Measurements from ENCODE around the gene CD44. TPM values are rescaled to one million over a fixed set of nuclear protein-coding genes. Genes with fewer than 3 reads are reported as not detected.

The CD44 gene
- polyA plus RNA-seq, 1 of the 3 experiments (the other 2 are of a cell fraction): 457 TPM

- ChIA-PET POLR2A (no interaction called here), CTCF (no interaction called here)
- Histone ChIP-seq H3K27me3 (ENCODE audit: insufficient read depth) (no peaks in the 10 kb centered on the region), H2AFZ (ENCODE audit: low read depth) (no peak overlapping the region), H4K20me1 (ENCODE audit: insufficient read depth) (no peaks in the 10 kb centered on the region), H3K9ac (no peak overlapping the region), H3K36me3 (replicated peaks in 1 of 2; ENCODE audit: control insufficient read depth in 1 of 2, insufficient read depth in 2 of 2, low read length in 1 of 2) (peaks cover 32 to 91% of the 10 kb centered on the region in 2 experiments), H3K9me3 (no peaks in the 10 kb centered on the region), H3K79me2 (ENCODE audit: insufficient read depth) (peaks cover 100% of the 10 kb centered on the region), H3K4me2 (no peak overlapping the region), H3K4me3 (ENCODE audit: low read depth in 2 of 2, low read length in 1 of 2) (no peak overlapping the region), H3K9me2 (no peaks in the 10 kb centered on the region), H3K27ac (ENCODE audit: low read depth in 2 of 2, low read length in 1 of 2) (no peak overlapping the region; a peak in 1 of 4 replicates), H3F3A (replicated peaks; ENCODE audit: insufficient read depth) (peaks cover 27% of the 10 kb centered on the region), H3K4me1 (ENCODE audit: control insufficient read depth in 1 of 2, insufficient read depth in 2 of 2, low read depth in 1 of 2, low read length in 1 of 2) (peaks cover 0 to 5% of the 10 kb centered on the region in 2 experiments; a peak in 2 of 4 replicates)
- TF ChIP-seq RAD21 (IDR thresholded peaks at IDR 0.05; ENCODE audit: low read length): no peak
- TF ChIP-seq GABPA (IDR thresholded peaks at IDR 0.05; ENCODE audit: low read depth): no peak
- no peak for TF ChIP-seq TCF12 (IDR thresholded peaks at IDR 0.05)
- no peak for TF ChIP-seq SIN3A (IDR thresholded peaks at IDR 0.05; ENCODE audit: borderline replicate concordance, low read depth, low read length)
- TF ChIP-seq MEF2A (IDR thresholded peaks at IDR 0.05; ENCODE audit: borderline replicate concordance, low read depth): no peak
- TF ChIP-seq CTCF (IDR thresholded peaks at IDR 0.05): no peak
- TF ChIP-seq, protein P1, sequence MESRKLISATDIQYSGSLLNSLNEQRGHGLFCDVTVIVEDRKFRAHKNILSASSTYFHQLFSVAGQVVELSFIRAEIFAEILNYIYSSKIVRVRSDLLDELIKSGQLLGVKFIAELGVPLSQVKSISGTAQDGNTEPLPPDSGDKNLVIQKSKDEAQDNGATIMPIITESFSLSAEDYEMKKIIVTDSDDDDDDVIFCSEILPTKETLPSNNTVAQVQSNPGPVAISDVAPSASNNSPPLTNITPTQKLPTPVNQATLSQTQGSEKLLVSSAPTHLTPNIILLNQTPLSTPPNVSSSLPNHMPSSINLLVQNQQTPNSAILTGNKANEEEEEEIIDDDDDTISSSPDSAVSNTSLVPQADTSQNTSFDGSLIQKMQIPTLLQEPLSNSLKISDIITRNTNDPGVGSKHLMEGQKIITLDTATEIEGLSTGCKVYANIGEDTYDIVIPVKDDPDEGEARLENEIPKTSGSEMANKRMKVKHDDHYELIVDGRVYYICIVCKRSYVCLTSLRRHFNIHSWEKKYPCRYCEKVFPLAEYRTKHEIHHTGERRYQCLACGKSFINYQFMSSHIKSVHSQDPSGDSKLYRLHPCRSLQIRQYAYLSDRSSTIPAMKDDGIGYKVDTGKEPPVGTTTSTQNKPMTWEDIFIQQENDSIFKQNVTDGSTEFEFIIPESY (IDR thresholded peaks at IDR 0.05; ENCODE audit: borderline replicate concordance, low read depth): no peak
- no peak for TF ChIP-seq JUND (IDR thresholded peaks at IDR 0.05)
- TF ChIP-seq, protein P2, sequence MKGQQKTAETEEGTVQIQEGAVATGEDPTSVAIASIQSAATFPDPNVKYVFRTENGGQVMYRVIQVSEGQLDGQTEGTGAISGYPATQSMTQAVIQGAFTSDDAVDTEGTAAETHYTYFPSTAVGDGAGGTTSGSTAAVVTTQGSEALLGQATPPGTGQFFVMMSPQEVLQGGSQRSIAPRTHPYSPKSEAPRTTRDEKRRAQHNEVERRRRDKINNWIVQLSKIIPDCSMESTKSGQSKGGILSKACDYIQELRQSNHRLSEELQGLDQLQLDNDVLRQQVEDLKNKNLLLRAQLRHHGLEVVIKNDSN (IDR thresholded peaks at IDR 0.05; ENCODE audit: borderline replicate concordance, low read depth): no peak
- no peak for TF ChIP-seq PBX3 (IDR thresholded peaks at IDR 0.05)
- no peak for TF ChIP-seq CHD2 (IDR thresholded peaks at IDR 0.05; ENCODE audit: low read length, partially characterized antibody)
- no peak for TF ChIP-seq NRF1 (IDR thresholded peaks at IDR 0.05; ENCODE audit: low read depth, low read length)
- DNase-seq: no peak
- WGBS (ENCODE audit: low lambda C conversion rate): 98% methylated on average over 6 of the region's 6 CpGs
Observed at GRCh38 chr11:35190804-35191348, 51.9 kb downstream of the CD44 start.

DNA sequence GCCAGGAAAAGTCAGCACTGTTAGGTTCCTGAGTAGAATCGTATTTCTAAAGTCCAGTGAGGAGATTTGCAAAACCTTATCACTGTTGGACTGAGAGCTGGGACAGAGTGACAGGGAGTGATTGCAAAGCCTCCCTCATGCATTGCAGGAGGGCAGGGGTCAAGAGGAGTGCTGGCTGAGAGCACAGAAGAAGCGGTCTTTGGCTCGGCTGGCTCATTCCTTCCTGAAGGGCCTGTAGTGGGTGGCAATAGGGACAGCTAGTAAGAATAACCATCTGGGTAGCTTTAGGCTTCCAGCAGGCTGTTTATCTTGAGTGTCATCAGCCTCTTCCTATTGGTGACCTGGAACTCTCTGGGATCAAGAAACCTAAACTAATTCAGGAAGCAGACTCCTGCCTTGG, 53.4 kb downstream of the CD44 start:
- no peaks in the 10 kb centered on the region for H3K27me3 ChIP-seq (ENCODE audit: insufficient read depth)
- H3K9ac ChIP-seq: no peak overlapping the region
- TF ChIP-seq SIN3A (IDR thresholded peaks at IDR 0.05; ENCODE audit: borderline replicate concordance, low read depth, low read length) (no peak), RFX5 (IDR thresholded peaks at IDR 0.05; ENCODE audit: low read length) (no peak), TCF12 (IDR thresholded peaks at IDR 0.05) (no peak)
- peaks cover 0 to 5% of the 10 kb centered on the region in 2 experiments; a peak in 1 of 4 replicates for H3K4me1 ChIP-seq (ENCODE audit: control insufficient read depth in 1 of 2, insufficient read depth in 2 of 2, low read depth in 1 of 2, low read length in 1 of 2)
- DNase-seq: peak; percentile 3
- peaks cover 38 to 97% of the 10 kb centered on the region in 2 experiments for H3K36me3 ChIP-seq (replicated peaks in 1 of 2; ENCODE audit: control insufficient read depth in 1 of 2, insufficient read depth in 2 of 2, low read length in 1 of 2)
- no peaks in the 10 kb centered on the region for H4K20me1 ChIP-seq (ENCODE audit: insufficient read depth)
- no peak overlapping the region for H3K4me3 ChIP-seq (ENCODE audit: low read depth in 2 of 2, low read length in 1 of 2)
- WGBS (ENCODE audit: low lambda C conversion rate): 93% methylated on average over 3 of the region's 3 CpGs
- peaks cover 31% of the 10 kb centered on the region for H3F3A ChIP-seq (replicated peaks; ENCODE audit: insufficient read depth)
- POLR2A ChIA-PET: no interaction called here
- CTCF ChIA-PET: no interaction called here
- no peak overlapping the region for H3K27ac ChIP-seq (ENCODE audit: low read depth in 2 of 2, low read length in 1 of 2)
- H3K9me3 ChIP-seq: no peaks in the 10 kb centered on the region
- H3K4me2 ChIP-seq: no peak overlapping the region
- H2AFZ ChIP-seq (ENCODE audit: low read depth): no peak overlapping the region
- peaks cover 100% of the 10 kb centered on the region for H3K79me2 ChIP-seq (ENCODE audit: insufficient read depth)
- H3K9me2 ChIP-seq: no peaks in the 10 kb centered on the region
